Right forelimb (tissue), 1 donor: ENCODE results near the gene PCDHGA3.
"Not testable (repeated sequence)": the region's sequence is repeated elsewhere in the genome, so short reads cannot be mapped to it uniquely, and the experiment has no call there.

Experiments
- DNase-seq: peaks from one replicate; pipeline ENCODE4 v3.0.0-alpha.2; 2018

PCDHGA3 gene

DNA sequence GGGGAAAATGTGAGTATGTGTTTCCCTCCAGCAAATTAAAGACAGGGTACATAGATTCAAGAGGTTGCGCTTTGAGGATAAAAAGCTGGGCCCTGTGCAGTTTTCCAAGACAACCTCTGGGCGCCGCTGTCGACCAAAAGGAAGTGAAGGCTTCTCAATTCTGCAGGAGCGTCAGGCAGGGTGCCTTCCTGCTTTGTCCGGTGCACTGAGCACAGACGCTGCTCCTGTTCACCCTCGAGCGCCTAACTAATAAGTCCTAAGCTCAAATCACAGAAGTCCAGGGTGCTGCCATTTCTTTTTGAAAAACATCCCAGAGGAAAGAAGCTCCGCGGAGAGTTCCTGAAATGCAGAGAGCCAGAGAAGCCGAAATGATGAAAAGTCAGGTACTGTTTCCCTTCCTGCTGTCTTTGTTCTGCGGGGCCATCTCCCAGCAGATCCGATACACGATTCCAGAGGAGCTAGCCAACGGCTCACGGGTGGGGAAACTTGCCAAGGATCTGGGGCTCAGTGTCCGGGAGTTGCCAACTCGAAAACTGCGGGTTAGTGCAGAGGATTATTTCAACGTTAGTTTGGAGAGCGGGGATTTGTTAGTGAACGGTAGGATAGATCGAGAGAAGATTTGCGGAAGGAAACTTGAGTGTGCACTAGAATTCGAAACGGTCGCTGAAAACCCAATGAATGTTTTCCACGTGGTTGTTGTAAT, 6.4 kb downstream of the PCDHGA3 start, which contains the start of gene PCDHGB1:
Gene PCDHGB1 (plus strand): TSS at position 183 of the 703 bp plus-strand sequence. CDS start 162 bp downstream, at position 345.
- DNase-seq, result no peak

DNA sequence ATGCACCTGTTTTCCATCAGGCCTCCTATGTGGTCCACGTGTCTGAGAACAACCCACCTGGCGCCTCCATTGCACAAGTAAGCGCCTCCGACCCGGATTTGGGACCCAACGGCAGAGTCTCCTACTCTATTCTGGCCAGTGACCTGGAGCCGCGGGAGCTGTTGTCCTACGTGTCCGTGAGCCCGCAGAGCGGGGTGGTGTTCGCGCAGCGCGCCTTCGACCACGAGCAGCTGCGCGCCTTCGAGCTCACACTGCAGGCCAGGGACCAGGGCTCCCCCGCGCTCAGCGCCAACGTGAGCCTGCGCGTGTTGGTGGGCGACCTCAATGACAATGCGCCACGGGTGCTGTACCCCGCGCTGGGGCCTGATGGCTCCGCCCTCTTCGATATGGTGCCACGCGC, 8.0 kb downstream of the PCDHGA3 start:
- no peak for DNase-seq

DNA sequence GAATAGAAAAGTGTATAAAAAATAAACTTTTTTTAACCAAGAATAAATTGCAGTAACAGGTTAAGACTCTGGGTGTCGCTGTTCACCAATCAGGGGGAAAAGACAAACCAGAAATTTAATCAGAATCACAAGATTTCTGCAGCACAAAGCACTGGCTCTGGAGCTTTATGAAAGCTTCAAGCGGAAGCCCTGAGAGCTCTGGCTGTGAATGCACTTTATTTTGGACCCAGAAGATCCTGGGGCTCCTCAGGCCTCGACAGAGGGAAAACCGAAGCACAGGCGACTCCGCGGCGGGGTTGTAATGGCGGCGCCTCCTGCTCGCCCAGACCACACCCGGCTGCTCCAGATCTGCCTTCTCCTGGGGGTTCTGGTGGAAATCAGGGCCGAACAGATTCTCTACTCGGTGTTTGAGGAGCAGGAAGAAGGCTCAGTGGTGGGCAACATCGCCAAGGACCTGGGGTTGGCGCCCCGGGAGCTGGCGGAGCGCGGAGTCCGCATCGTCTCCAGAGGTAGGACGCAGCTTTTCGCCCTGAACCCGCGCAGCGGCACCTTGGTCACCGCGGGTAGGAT, 11.4 kb downstream of the PCDHGA3 start, which contains the start of gene PCDHGA4:
Gene PCDHGA4 (plus strand): TSS at position 122 of the 570 bp plus-strand sequence. CDS start 87 bp downstream, at position 209.
- DNase-seq, result no peak

DNA sequence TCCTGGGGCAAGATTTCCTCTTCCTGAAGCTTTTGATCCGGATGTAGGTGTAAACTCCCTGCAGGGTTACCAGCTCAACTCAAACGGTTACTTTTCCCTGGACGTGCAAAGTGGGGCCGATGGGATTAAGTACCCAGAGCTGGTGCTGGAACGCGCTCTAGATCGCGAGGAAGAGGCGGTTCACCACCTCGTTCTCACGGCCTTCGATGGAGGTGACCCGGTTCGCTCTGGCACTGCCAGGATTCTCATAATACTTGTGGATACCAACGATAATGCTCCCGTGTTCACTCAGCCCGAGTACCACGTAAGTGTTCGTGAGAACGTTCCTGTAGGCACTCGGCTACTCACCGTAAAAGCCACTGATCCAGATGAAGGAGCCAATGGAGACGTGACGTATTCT, 12.0 kb downstream of the PCDHGA3 start:
- DNase-seq, result no peak

DNA sequence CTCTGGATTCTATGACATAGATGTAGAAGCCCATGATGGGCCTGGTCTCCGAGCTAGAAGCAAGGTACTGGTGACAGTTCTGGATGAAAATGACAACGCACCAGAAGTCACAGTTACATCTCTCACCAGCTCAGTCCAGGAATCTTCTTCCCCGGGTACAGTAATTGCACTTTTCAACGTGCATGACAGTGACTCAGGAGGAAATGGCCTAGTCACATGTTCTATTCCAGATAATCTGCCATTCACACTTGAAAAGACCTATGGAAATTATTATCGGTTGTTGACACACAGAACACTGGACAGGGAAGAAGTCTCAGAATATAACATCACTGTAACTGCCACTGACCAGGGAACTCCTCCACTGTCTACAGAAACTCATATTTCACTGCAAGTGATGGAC, 12.5 kb downstream of the PCDHGA3 start:
- DNase-seq, result no peak

DNA sequence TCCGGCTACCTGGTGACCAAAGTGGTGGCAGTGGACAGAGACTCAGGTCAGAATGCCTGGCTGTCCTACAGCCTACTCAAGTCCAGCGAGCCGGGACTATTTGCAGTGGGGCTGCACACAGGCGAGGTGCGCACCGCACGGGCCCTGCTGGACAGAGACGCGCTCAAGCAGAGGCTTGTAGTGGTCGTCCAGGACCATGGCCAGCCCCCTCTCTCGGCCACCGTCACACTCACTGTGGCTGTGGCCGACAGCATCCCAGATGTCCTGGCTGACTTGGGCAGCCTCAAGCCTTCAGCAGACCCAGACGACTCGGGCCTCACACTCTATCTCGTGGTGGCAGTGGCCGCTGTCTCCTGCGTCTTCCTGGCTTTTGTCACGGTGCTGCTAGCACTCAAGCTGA, 13.3 kb downstream of the PCDHGA3 start:
- DNase-seq, result no peak

DNA sequence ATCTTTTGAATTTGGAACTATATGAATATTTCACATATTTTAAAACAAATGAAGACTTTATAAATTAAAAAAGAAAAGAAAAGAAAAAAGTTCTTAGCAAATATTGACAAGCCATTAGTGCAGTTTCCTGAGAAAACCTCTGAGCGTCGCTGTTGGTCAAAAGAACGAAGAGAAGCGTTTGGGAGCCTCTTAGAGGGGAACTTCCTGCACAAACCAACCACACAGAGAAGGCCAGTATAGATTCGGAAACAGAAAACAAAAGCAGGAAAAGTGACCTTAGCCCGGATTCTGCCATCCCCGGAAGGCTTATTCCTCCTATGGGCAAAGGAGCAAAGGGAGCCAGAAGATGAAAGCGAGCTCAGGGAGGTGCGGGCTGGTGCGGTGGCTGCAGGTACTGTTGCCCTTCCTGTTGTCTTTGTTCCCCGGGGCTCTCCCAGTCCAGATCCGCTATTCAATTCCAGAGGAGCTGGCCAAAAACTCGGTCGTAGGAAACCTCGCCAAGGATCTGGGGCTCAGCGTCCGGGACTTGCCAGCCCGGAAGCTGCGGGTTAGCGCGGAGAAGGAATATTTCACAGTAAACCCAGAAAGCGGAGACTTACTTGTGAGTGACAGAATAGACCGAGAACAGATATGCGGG, 16.3 kb downstream of the PCDHGA3 start, which contains the start of gene PCDHGB2:
Gene PCDHGB2 (plus strand): TSS at position 205 of the 637 bp plus-strand sequence. CDS start 142 bp downstream, at position 347.
- DNase-seq, result no peak

DNA sequence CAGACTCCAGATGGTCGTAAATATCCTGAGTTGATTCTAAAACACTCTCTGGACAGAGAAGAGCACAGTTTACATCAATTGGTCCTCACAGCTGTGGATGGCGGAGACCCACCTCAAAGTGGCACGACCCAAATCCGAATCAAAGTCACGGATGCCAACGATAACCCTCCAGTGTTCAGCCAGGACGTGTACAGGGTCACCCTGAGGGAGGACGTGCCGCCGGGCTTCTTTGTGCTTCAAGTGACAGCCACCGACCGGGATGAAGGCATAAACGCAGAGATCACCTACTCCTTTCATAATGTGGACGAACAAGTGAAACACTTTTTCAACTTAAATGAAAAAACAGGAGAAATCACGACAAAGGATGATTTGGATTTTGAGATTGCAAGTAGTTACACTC, 17.1 kb downstream of the PCDHGA3 start:
- DNase-seq, result no peak

DNA sequence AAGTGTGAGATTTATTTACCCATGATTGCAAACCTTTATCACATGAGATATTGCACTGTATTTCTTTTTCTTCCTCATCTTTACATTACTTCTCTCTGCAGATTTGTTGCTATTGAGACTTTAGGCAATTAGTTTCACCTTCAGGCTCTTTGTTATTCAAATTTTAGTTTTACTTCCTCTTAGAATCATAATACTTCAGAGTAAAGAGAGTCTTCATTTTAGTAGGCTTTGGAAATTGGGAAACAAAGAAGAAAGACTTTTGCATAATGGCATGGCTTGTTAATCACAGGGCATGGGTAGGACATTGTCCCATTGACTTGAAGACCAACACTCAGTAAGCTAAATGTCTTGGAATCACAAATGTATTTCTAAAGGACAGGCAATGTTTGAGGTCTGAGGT, 19.1 kb downstream of the PCDHGA3 start:
- DNase-seq, result no peak

DNA sequence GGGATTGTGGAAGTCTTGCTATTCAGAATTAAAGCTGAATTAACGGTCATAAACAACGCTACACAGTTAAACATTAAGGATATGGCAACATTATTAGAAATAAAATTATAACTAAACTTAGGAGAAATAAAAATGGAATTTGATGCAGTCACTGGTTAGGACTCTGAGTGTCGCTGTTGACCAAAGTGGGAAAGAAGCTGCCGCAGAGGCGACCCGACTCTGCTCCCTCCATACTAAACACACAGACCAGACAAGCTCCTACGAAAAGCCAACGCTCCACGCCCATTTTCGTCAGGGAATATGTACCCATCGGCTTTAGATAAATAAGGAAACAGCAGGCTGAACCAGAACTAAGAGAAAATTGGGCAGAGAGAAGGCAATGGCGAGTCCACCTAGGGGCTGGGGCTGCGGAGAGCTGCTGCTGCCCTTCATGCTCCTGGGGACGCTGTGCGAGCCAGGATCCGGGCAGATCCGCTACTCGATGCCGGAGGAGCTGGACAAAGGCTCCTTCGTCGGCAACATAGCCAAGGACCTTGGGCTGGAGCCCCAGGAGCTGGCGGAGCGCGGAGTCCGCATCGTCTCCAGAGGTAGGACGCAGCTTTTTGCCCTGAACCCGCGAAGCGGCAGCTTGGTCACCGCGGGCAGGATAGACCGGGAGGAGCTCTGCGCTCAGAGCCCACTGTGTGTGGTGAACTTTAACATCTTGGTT, 20.5 kb downstream of the PCDHGA3 start, which contains the start of gene PCDHGA5:
Gene PCDHGA5 (plus strand): TSS at position 211 of the 709 bp plus-strand sequence. CDS start 169 bp downstream, at position 380.
- DNase-seq, result no peak

DNA sequence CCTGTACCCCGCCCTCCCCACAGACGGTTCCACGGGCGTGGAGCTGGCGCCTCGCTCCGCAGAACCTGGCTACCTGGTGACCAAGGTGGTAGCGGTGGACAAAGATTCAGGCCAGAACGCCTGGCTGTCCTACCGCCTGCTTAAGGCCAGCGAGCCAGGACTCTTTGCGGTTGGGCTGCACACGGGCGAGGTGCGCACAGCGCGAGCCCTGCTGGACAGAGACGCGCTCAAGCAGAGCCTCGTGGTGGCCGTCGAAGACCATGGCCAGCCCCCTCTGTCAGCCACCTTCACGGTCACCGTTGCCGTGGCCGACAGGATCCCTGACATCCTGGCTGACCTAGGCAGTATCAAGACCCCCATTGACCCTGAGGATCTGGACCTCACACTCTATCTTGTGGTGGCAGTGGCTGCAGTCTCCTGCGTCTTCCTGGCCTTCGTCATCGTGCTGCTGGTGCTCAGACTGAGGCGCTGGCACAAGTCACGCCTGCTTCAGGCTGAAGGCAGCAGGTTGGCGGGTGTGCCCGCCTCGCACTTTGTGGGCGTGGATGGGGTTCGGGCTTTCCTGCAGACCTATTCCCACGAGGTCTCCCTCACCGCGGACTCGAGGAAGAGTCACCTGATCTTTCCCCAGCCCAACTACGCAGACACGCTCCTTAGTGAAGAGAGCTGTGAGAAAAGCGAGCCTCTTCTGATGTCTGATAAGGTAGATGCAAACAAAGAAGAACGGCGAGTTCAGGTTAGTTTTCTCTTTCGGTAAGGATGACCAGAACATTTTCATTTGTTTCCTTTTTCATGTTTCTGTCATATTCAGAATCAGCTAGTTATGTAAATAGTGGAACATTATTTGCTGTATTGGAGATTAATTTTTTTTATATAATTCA, 22.6 kb downstream of the PCDHGA3 start:
- DNase-seq, result no peak

DNA sequence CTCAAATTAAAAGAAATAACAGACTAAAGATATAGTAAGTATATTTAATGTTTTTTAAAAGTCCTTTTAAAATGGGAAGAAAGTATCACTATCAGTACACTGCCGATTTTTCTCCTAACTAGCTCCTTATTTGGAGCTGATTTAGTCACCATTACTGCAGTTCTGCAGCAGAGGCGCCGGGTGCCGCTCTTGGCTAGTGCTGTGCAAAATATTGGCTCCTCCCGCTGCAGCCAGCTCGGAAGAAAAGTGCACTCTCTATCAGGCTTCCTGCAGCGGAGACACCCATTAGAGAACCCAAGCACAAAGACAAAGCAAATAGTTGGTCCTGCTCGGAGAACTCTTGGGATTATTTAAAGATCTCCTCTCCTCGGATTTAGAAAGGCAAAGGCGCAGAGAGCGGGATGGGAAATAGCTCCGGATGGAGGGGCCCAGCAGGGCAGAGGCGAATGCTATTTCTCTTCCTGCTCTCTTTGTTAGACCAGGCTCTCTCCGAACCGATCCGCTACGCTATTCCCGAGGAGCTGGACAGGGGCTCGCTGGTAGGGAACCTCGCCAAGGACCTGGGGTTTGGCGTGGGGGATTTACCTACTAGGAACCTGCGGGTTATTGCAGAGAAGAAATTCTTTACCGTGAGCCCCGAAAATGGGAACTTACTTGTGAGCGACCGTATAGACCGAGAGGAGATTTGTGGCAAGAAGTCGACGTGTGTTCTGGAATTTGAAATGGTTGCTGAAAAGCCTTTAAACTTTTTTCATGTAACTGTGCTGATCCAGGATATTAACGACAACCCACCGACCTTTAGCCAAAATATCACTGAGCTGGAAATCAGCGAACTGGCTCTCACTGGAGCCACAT, 26.6 kb downstream of the PCDHGA3 start, which contains the start of gene PCDHGB3:
Gene PCDHGB3 (plus strand): TSS at position 249 of the 855 bp plus-strand sequence. CDS start 153 bp downstream, at position 402.
- no peak for DNase-seq

DNA sequence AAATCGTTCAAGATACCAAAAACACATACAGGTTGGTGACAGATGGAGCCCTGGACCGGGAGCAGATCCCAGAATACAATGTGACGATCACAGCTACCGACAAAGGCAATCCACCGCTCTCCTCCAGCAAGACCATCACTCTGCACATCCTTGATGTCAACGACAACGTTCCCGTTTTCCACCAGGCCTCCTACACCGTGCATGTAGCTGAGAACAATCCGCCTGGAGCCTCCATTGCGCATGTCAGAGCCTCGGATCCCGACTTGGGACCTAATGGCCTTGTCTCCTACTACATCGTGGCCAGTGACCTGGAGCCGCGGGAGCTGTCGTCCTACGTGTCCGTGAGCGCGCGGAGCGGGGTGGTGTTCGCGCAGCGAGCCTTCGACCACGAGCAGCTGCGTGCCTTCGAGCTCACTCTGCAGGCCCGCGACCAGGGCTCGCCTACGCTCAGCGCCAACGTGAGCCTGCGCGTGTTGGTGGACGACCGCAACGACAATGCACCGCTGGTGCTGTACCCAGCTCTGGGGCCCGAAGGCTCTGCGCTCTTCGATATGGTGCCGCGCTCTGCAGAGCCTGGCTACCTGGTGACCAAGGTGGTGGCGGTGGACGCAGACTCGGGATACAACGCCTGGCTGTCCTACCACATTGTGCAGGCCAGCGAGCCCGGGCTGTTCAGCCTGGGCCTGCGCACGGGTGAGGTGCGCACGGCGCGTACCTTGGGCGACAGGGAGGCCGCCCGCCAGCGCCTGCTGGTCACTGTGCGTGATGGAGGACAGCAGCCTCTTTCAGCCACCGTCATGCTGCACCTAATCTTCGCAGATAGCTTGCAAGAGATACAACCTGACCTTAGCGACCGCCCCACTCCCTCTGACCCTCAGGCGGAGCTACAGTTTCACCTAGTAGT, 28.2 kb downstream of the PCDHGA3 start:
- DNase-seq, result no peak

DNA sequence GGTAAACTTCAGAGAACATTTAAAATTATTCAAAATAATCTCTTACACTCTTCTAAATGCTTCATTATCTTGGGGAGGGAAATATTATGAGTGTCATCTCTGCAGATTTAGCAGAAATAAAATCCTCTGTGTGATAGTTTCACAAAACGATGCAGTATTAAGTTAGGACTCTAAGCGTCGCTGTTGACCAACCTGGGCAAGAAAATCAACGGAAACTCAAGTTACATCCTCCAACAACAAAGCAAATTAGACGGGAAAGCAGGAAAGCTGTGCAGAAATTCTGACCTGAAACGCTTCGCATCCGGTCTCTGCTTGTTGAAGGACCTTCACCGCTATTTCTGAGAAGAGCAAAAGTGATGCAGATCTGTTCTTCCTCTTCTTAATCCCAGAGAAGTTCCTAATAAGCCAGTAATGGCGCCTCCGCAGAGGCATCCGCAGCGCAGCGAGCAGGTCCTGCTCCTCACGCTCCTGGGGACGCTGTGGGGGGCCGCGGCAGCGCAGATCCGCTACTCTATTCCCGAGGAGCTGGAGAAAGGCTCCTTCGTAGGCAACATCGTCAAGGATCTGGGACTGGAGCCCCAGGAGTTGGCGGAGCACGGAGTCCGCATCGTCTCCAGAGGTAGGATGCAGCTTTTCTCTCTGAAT, 30.2 kb downstream of the PCDHGA3 start, which contains the start of gene PCDHGA6:
Gene PCDHGA6 (plus strand): TSS at position 219 of the 645 bp plus-strand sequence. CDS start 193 bp downstream, at position 412.
- no peak for DNase-seq

DNA sequence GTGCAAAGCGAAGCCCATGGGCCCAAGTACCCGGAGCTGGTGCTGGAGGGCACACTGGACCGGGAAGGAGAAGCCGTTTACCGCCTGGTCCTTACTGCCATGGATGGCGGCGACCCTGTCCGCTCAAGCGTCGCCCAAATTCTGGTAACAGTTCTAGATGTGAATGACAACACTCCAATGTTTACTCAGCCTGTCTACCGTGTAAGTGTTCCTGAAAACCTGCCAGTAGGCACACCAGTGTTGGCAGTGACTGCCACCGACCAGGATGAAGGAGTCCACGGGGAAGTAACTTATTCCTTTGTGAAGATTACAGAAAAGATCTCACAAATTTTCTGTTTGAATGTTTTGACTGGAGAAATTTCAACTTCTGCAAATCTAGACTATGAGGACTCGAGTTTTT, 31.0 kb downstream of the PCDHGA3 start:
- no peak for DNase-seq

DNA sequence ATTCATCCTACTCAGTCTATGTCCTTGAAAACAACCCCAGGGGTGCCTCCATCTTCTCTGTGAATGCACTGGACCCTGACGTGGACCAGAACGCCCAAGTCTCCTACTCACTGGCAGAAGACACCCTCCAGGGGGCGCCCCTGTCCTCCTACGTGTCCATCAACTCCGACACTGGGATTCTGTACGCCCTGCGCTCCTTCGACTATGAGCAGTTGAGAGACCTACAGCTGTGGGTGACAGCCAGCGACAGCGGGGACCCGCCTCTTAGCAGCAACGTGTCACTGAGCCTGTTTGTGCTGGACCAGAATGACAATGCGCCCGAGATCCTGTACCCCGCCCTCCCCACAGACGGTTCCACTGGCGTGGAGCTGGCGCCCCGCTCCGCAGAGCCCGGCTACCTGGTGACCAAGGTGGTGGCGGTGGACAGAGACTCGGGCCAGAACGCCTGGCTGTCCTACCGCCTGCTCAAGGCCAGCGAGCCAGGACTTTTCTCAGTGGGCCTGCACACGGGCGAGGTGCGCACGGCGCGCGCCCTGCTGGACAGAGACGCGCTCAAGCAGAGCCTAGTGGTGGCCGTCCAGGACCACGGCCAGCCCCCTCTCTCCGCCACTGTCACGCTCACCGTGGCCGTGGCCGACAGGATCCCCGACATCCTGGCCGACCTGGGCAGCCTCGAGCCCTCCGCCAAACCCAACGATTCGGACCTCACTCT, 32.0 kb downstream of the PCDHGA3 start:
- DNase-seq, result not testable (repeated sequence)

DNA sequence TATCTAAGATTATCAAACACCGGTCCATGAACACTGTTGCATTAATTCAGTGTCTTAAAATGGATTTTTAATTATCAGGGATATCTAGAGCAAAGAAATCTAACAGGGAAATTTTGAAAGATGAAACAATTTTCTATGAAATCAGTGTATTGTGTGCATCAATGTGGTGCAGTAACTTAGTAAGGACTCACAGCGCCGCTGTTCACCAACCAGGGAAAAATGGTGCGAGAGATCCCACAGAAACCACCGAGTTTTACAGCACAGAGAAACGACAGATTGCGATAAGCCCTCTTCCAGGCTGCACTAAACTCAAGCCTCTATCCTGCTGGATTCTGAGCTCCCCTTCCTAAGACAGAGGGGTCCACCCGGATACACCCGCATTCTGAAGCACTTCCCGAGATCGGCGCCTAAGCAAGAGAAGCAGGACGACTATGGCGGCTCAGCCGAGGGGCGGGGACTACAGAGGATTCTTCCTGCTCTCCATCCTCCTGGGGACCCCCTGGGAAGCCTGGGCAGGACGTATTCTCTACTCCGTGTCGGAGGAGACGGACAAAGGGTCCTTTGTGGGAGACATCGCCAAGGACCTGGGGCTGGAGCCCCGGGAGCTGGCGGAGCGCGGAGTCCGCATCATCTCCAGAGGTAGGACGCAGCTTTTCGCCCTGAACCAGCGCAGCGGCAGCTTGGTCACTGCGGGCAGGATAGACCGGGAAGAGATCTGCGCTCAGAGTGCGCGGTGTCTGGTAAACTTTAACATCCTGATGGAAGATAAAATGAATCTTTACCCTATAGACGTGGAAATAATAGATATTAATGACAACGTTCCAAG, 39.1 kb downstream of the PCDHGA3 start, which contains the start of gene PCDHGA7:
Gene PCDHGA7 (plus strand): TSS at position 274 of the 826 bp plus-strand sequence. CDS start 158 bp downstream, at position 432.
- DNase-seq, result no peak
